Heart right ventricle (tissue), 16 donors: ENCODE measurements around the gene CDK5. TPM values are rescaled to one million over a fixed set of nuclear protein-coding genes. Genes with fewer than 3 reads are reported as not detected.

ENCODE experiments used
- ATAC-seq, 8 donors: fragments of 200-7000 bp; cut with Tn5 transposase; one replicate each; pipeline ENCODE4 v1.9.1; 2020; ENCODE audit warnings: mild to moderate bottlenecking in 8 of 8, moderate library complexity in 8 of 8, moderate number of reproducible peaks in 1 of 8
- DNase-seq, 2 donors: peaks; one replicate each; pipeline ENCODE4 v3.0.0-alpha.2; 2020
- H3K27ac ChIP-seq, 10 donors: fragments of 200-600 bp; sonication (generic) in 2 of 10; one replicate each; pipeline versions ENCODE4 v1.5.0 to v1.8.0; 2020 to 2022; ENCODE audit warnings: mild to moderate bottlenecking in 3 of 10
- H3K27me3 ChIP-seq, 7 donors: fragments of 200-600 bp; one replicate each; pipeline ENCODE4 v1.8.0; 2021 to 2022; ENCODE audit warnings: mild to moderate bottlenecking in 2 of 7
- H3K36me3 ChIP-seq, 9 donors: fragments of 200-600 bp; sonication (generic) in 1 of 9; one replicate each; pipeline versions ENCODE4 v1.5.0 to v1.8.0; 2020 to 2022; ENCODE audit warnings: mild to moderate bottlenecking in 2 of 9
- H3K4me1 ChIP-seq, 9 donors: fragments of 200-600 bp; sonication (generic) in 1 of 9; one replicate each; pipeline versions ENCODE4 v1.5.0 to v1.8.0; 2020 to 2022; ENCODE audit warnings: mild to moderate bottlenecking in 4 of 9
- H3K4me3 ChIP-seq, 10 donors: fragments of 200-600 bp; sonication (generic) in 2 of 10; one replicate each; pipeline versions ENCODE4 v1.5.0 to v1.8.0; 2020 to 2022; ENCODE audit warnings: mild to moderate bottlenecking in 7 of 10, moderate library complexity in 2 of 10
- H3K9me3 ChIP-seq, 11 donors: fragments of 200-600 bp in 10 of 11; sonication (generic) in 2 of 11; one replicate each; pipeline versions ENCODE4 v1.5.0 to v1.8.0; 2013 to 2022; ENCODE audit warnings: mild to moderate bottlenecking in 2 of 11, control low read depth in 1 of 11, moderate library complexity in 1 of 11
- WGBS, 2 donors: extraction: QIAGEN DNeasy Blood & Tissue Kit; methylation state at CpG; one replicate each; pipeline ENCODE4 v1.1.7; 2013; ENCODE audit warnings: inconsistent platforms in 1 of 2; 5-methylcytosine and 5-hydroxymethylcytosine counted together
- intact Hi-C, 10 donors: fragments of 100-400 bp; cut with DNase I; formaldehyde crosslinking; loops; one replicate each; pipeline versions ENCODE4 v1.11.1 to v1.14.2; 2022
- polyA plus RNA-seq, 2 donors: library from polyadenylated mRNA; stranded (reverse); fragments of 200-250 nt; gene quantifications; one replicate each; pipeline ENCODE4 v1.2.3, GENCODE V29; 2013
- total RNA-seq, 10 donors: library from RNA; stranded (reverse); fragmentation: NEBNext Ultra II Directional in 3 of 10; extraction: Animal tissue kit (Norgen Biotek cat#: 25700) in 3 of 10; gene quantifications; one replicate each; pipeline versions ENCODE4 v1.2.1 to v1.2.4, GENCODE V29; 2021 to 2023
- TF ChIP-seq, protein P1 (sequence below), 9 donors: fragments of 200-600 bp; sonication (generic) in 2 of 9; IDR thresholded peaks; one replicate each; pipeline versions ENCODE4 v1.5.0 to v1.8.0; 2021 to 2022; ENCODE audit warnings: antibody characterized with exemption in 9 of 9, mild to moderate bottlenecking in 5 of 9, moderate library complexity in 1 of 9
- donor health status: Arrhythmogenic right ventricular cardiomyopathy.
- donor health status: ischemic (EF 13 %, LVEDD 7.1; RV severe dilation, severe dysfunction).
- donor health status: healthy with polysubstance abuse.
- donor health status: DM: no; HTN: yes; CAD: no.
- donor health status: DM: no; HTN: no; CAD: no.
- donor health status: ischemic (EF 25% LVEDD 6.9; RV normal size, moderate dysfunction).
- donor health status: ischemic (EF 25% LVEDD 5.7; RV mildly dilated, moderate dysfunction).
- donor health status: healthy.
- donor health status: DM: yes; HTN: yes; CAD: no.
- donor health status: Ischemic cardiomyopathy.
- donor health status: ischemic (EF 35%, LVEDD 5.7; RV mildly dilated, moderate dysfunction).
- donor health status: nonischemic (EF 11% LVEDD 7.7; RV severe dilation, severe dysfunction).
- donor health status: DM: yes; HTN: yes; CAD: no.
- donor health status: PGD.
- donor health status: ischemic (EF 29% LVEDD 5.4; RV normal size, mild dysfunction).
- donor health status: nonischemic (EF 23%, LVEDD 6.1; RV moderate dilation, normal function).

CDK5 gene
- total and polyA plus RNA-seq, 12 donors = 5.0 to 11.3 (median 7.6) TPM

DNA sequence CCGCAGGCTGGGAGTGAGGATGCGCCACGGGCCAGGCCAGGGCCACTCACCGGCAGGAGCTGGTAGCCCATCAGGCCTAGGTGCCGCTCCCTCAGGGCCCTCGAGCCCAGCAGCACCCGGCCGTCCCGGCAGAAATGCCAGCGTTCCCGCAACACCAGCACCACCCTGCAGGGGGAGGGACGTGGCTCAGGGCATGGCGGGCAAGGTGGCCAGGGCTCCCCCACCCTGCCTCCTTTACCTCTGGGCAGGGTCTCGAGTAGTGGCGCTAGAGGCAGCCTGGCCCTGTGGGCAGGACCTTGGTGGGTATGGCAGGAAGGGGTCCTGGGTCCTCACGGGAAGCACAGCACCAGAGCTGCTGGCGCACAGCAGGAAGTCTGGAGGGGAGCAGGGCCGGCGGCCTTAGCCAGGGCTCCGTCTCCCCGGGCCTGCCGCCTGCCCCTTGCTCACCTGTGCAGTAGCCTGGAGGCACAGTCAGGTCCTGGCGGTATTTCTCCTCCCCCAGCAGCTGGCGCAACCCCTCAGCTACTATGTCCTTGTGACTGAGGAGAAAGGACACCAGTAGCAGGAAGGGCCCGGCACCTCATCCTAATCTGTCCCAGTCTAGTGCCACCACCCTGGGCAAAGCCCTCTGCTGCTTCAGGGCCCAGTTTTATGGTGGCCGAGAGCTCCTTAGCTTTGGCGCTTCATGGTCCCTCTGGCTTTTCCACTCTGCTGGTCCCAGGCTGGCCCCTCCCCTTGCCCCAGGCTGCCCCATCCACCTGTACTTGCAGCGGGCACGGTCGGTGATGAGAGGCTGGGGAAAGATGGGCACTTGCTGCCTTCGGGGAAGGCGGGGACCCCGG, 19.4 kb upstream of the CDK5 start:
- intact Hi-C loops = no loop called here
- Histone ChIP-seq H3K9me3 (no peaks in the 10 kb centered on the region), H3K27ac (peak overlapping the region in 7 of 10 donors; percentile 8 to 69 (median 36)), H3K4me3 (no peak overlapping the region), H3K36me3 (peaks cover 0 to 58% (median 28%) of the 10 kb centered on the region in 9 donors), H3K4me1 (peaks cover 27 to 51% (median 47%) of the 10 kb centered on the region in 9 donors), H3K27me3 (no peaks in the 10 kb centered on the region)
- TF ChIP-seq, protein P1, sequence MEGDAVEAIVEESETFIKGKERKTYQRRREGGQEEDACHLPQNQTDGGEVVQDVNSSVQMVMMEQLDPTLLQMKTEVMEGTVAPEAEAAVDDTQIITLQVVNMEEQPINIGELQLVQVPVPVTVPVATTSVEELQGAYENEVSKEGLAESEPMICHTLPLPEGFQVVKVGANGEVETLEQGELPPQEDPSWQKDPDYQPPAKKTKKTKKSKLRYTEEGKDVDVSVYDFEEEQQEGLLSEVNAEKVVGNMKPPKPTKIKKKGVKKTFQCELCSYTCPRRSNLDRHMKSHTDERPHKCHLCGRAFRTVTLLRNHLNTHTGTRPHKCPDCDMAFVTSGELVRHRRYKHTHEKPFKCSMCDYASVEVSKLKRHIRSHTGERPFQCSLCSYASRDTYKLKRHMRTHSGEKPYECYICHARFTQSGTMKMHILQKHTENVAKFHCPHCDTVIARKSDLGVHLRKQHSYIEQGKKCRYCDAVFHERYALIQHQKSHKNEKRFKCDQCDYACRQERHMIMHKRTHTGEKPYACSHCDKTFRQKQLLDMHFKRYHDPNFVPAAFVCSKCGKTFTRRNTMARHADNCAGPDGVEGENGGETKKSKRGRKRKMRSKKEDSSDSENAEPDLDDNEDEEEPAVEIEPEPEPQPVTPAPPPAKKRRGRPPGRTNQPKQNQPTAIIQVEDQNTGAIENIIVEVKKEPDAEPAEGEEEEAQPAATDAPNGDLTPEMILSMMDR (IDR thresholded peaks at IDR 0.05) = peak in 5 of 9 donors; percentile 12 to 31 (median 16)
- ATAC-seq (peak in 2 of 8 donors; percentile 1 to 2), DNase-seq (no peak)
- 59 to 69% methylated on average over 33 of the region's 33 CpGs for WGBS, 2 donors

DNA sequence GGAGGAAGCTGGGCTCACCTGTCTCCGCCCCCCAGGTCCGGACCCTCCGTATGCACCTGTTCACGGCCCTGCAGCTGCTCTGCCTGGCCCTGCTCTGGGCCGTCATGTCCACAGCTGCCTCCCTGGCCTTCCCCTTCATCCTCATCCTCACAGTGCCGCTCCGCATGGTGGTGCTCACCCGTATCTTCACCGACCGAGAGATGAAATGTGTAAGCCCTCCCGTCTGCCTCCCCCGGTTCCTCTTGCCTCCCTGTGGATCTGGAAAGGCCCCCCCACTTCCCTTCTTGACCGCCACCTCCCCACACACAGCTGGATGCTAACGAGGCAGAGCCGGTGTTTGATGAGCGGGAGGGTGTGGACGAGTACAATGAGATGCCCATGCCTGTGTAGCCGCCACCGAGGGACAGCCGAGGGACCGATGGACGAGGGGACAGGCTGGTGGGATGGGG, 18.3 kb upstream of the CDK5 start:
- Histone ChIP-seq H3K27me3 (no peaks in the 10 kb centered on the region), H3K9me3 (no peaks in the 10 kb centered on the region), H3K27ac (no peak overlapping the region), H3K4me1 (peaks cover 16 to 40% (median 37%) of the 10 kb centered on the region in 9 donors), H3K36me3 (peaks cover 0 to 69% (median 33%) of the 10 kb centered on the region in 9 donors), H3K4me3 (no peak overlapping the region)
- 80 to 82% methylated on average over 22 of the region's 22 CpGs for WGBS, 2 donors
- TF ChIP-seq, protein P1 (IDR thresholded peaks at IDR 0.05) = no peak
- intact Hi-C loops = no loop called here
- DNase-seq (no peak), ATAC-seq (no peak)

GRCh38 chr7:151075662-151075971, 17.9 kb upstream of the CDK5 start:
- H3K27ac ChIP-seq = no peak overlapping the region
- intact Hi-C loops = no loop called here
- TF ChIP-seq, protein P1 (IDR thresholded peaks at IDR 0.05) = no peak
- peaks cover 0 to 73% (median 33%) of the 10 kb centered on the region in 9 donors for H3K36me3 ChIP-seq
- no peaks in the 10 kb centered on the region for H3K9me3 ChIP-seq
- H3K4me3 ChIP-seq = no peak overlapping the region
- no peak for ATAC-seq
- H3K4me1 ChIP-seq = peaks cover 16 to 38% (median 35%) of the 10 kb centered on the region in 9 donors
- 87 to 88% methylated on average over 7 of the region's 7 CpGs for WGBS, 2 donors
- DNase-seq = no peak
- no peaks in the 10 kb centered on the region for H3K27me3 ChIP-seq

- DNase-seq (no peak), ATAC-seq (no peak)
- intact Hi-C loops = no loop called here
- WGBS, 2 donors = 91 to 92% methylated on average over 26 of the region's 26 CpGs
- H3K27me3 ChIP-seq = no peaks in the 10 kb centered on the region
- H3K4me3 ChIP-seq = no peak overlapping the region
- TF ChIP-seq, protein P1 (IDR thresholded peaks at IDR 0.05) = no peak
- peaks cover 0 to 79% (median 33%) of the 10 kb centered on the region in 9 donors for H3K36me3 ChIP-seq
- H3K27ac ChIP-seq = no peak overlapping the region
- peaks cover 16 to 38% (median 35%) of the 10 kb centered on the region in 9 donors for H3K4me1 ChIP-seq
- no peaks in the 10 kb centered on the region for H3K9me3 ChIP-seq
These were observed 17.3 kb upstream of the CDK5 start for GRCh38 chr7:151074817-151075661.
